ENCODE data around the gene GLP2R. TPM values are rescaled to one million over a fixed set of nuclear protein-coding genes. Genes with fewer than 3 reads are reported as not detected.

Gene GLP2R
- total RNA-seq, 2 donors from 2014 or later: not detected

- no peaks in the 10 kb centered on the region for H3K36me3 ChIP-seq (ENCODE audit: control insufficient read depth, insufficient read depth, low read length)
- H3K27ac ChIP-seq (ENCODE audit: low read depth, low read length): no peak overlapping the region
- Mint-ChIP-seq H3K27ac (no peak overlapping the region), H3K9me3 (peaks cover 21% of the 10 kb centered on the region), H3K4me1 (peaks cover 3% of the 10 kb centered on the region), H3K27me3 (ENCODE audit: insufficient read depth) (peaks cover 24% of the 10 kb centered on the region), H3K36me3 (ENCODE audit: low read depth) (no peaks in the 10 kb centered on the region), H3K4me3 (no peak overlapping the region)
- H3K4me1 ChIP-seq (ENCODE audit: control insufficient read depth, insufficient read depth, low read length): no peaks in the 10 kb centered on the region
- WGBS, 2 experiments (ENCODE audit: insufficient coverage in 1 of 2, insufficient read length in 1 of 2): 90 to 93% methylated on average over 7 to 8 of the region's 8 CpGs
- H3K9ac ChIP-seq (ENCODE audit: extremely low read depth, low read length, poor library complexity, severe bottlenecking): no peak overlapping the region
- peaks cover 5% of the 10 kb centered on the region for H3K27me3 ChIP-seq (ENCODE audit: control insufficient read depth, insufficient read depth, low read length, poor library complexity, severe bottlenecking)
- TF ChIP-seq CTCF (conservative IDR thresholded peaks at IDR 0.05): no peak
- DNase-seq: no peak
- peaks cover 21% of the 10 kb centered on the region for H3K9me3 ChIP-seq (ENCODE audit: control insufficient read depth, low read length)
- H3K4me3 ChIP-seq (ENCODE audit: low read length): no peak overlapping the region
These were observed 61.8 kb downstream of the GLP2R start for GRCh38 chr17:9887508-9887907.

GRCh38 chr17:9890124-9890523, 64.4 kb downstream of the GLP2R start:
- WGBS, 2 experiments (ENCODE audit: insufficient coverage in 1 of 2, insufficient read length in 1 of 2): 20 to 50% methylated on average over 1 to 2 of the region's 2 CpGs
- TF ChIP-seq CTCF (conservative IDR thresholded peaks at IDR 0.05): peak; percentile 96
- DNase-seq: peak; percentile 96
- H3K4me1 ChIP-seq (ENCODE audit: control insufficient read depth, insufficient read depth, low read length): no peaks in the 10 kb centered on the region
- peaks cover 10% of the 10 kb centered on the region for H3K27me3 ChIP-seq (ENCODE audit: control insufficient read depth, insufficient read depth, low read length, poor library complexity, severe bottlenecking)
- H3K27ac ChIP-seq (ENCODE audit: low read depth, low read length): no peak overlapping the region
- peaks cover 33% of the 10 kb centered on the region for H3K27me3 Mint-ChIP-seq (ENCODE audit: insufficient read depth)
- H3K9me3 ChIP-seq (ENCODE audit: control insufficient read depth, low read length): no peaks in the 10 kb centered on the region
- H3K4me3 Mint-ChIP-seq: no peak overlapping the region
- H3K4me3 ChIP-seq (ENCODE audit: low read length): no peak overlapping the region
- no peaks in the 10 kb centered on the region for H3K36me3 Mint-ChIP-seq (ENCODE audit: low read depth)
- H3K36me3 ChIP-seq (ENCODE audit: control insufficient read depth, insufficient read depth, low read length): no peaks in the 10 kb centered on the region
- no peak overlapping the region for H3K27ac Mint-ChIP-seq
- H3K9ac ChIP-seq (ENCODE audit: extremely low read depth, low read length, poor library complexity, severe bottlenecking): no peak overlapping the region
- H3K9me3 Mint-ChIP-seq: peaks cover 2% of the 10 kb centered on the region
- H3K4me1 Mint-ChIP-seq: peaks cover 3% of the 10 kb centered on the region

GRCh38 chr17:9893411-9894012, 67.8 kb downstream of the GLP2R start:
- no peaks in the 10 kb centered on the region for H3K9me3 ChIP-seq (ENCODE audit: control insufficient read depth, low read length)
- Mint-ChIP-seq H3K27me3 (ENCODE audit: insufficient read depth) (peaks cover 30% of the 10 kb centered on the region), H3K4me1 (peaks cover 3% of the 10 kb centered on the region), H3K9me3 (no peaks in the 10 kb centered on the region), H3K27ac (no peak overlapping the region), H3K36me3 (ENCODE audit: low read depth) (no peaks in the 10 kb centered on the region), H3K4me3 (no peak overlapping the region)
- TF ChIP-seq CTCF (conservative IDR thresholded peaks at IDR 0.05): no peak
- no peaks in the 10 kb centered on the region for H3K4me1 ChIP-seq (ENCODE audit: control insufficient read depth, insufficient read depth, low read length)
- H3K36me3 ChIP-seq (ENCODE audit: control insufficient read depth, insufficient read depth, low read length): no peaks in the 10 kb centered on the region
- no peak overlapping the region for H3K9ac ChIP-seq (ENCODE audit: extremely low read depth, low read length, poor library complexity, severe bottlenecking)
- H3K27me3 ChIP-seq (ENCODE audit: control insufficient read depth, insufficient read depth, low read length, poor library complexity, severe bottlenecking): peaks cover 5% of the 10 kb centered on the region
- no peak overlapping the region for H3K27ac ChIP-seq (ENCODE audit: low read depth, low read length)
- H3K4me3 ChIP-seq (ENCODE audit: low read length): no peak overlapping the region
- WGBS, 2 experiments (ENCODE audit: insufficient coverage in 1 of 2, insufficient read length in 1 of 2): 69% methylated on average over 3 of the region's 3 CpGs; no CpG with 5 or more reads in 1 of the 2 experiments
- DNase-seq: no peak
